ENCODE results near the gene RAPGEF4.

RAPGEF4 gene

DNA sequence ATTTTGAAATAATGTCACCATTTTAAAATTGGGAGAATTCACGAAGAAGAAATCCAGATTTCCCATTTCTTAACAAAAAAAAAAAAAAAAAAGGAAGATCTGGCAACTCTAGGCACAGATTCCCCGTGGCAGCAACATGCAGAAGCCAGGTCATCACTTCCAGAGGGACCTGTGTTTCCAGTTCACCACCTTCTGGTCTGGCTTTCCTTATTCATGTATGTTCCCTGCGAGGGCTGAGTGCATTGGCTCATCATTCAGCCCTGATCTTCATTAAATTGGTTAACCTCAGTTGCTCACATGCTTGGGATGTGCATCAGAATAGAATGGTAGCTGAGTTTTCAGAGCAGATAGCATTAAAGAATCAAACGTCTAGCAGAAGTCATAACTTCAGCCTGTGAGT lies 315.0 kb downstream of the RAPGEF4 start:
- TF ChIP-seq, protein P1, sequence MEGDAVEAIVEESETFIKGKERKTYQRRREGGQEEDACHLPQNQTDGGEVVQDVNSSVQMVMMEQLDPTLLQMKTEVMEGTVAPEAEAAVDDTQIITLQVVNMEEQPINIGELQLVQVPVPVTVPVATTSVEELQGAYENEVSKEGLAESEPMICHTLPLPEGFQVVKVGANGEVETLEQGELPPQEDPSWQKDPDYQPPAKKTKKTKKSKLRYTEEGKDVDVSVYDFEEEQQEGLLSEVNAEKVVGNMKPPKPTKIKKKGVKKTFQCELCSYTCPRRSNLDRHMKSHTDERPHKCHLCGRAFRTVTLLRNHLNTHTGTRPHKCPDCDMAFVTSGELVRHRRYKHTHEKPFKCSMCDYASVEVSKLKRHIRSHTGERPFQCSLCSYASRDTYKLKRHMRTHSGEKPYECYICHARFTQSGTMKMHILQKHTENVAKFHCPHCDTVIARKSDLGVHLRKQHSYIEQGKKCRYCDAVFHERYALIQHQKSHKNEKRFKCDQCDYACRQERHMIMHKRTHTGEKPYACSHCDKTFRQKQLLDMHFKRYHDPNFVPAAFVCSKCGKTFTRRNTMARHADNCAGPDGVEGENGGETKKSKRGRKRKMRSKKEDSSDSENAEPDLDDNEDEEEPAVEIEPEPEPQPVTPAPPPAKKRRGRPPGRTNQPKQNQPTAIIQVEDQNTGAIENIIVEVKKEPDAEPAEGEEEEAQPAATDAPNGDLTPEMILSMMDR (IDR thresholded peaks at IDR 0.05; ENCODE audit: insufficient read depth, missing control alignments): no peak
- DNase-seq (ENCODE audit: insufficient read length, low spot score) (no peak), FAIRE-seq (no peak)

DNA sequence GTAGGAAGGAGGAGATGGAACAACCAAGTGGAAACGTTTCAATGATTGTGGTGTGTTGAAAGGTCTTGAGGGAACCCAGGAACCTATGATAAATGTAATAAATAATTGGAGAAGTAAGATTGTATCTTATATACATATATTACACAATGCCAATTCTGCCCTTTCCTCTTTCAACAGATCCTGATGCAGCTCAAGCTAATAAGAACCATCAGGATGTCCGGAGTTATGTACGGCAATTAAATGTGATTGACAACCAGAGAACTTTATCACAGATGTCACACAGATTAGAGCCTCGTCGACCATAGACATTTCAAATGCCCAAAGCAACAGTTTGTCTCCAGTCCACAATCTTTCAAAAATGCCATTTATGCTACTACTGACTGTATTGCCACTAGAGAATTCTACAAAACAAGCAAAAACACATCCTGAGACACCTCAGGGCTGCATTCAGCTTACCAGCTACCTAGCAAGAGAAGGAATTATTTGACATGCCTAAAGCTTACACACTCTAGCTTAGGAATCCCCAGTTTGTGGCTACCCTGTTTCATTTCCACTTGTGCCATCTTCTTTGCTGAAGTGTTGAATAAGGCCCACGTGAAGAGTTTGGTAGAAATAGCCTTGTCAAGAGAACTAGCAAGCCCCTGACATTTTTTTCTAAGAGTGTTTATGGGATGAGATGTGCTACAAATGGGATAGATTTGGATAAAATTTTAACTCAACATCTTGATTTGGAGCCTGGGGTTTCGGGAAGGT lies 316.0 kb downstream of the RAPGEF4 start:
- DNase-seq (ENCODE audit: insufficient read length, low spot score) (no peak), FAIRE-seq (no peak)
- TF ChIP-seq, protein P1 (IDR thresholded peaks at IDR 0.05; ENCODE audit: insufficient read depth, missing control alignments): no peak

DNA sequence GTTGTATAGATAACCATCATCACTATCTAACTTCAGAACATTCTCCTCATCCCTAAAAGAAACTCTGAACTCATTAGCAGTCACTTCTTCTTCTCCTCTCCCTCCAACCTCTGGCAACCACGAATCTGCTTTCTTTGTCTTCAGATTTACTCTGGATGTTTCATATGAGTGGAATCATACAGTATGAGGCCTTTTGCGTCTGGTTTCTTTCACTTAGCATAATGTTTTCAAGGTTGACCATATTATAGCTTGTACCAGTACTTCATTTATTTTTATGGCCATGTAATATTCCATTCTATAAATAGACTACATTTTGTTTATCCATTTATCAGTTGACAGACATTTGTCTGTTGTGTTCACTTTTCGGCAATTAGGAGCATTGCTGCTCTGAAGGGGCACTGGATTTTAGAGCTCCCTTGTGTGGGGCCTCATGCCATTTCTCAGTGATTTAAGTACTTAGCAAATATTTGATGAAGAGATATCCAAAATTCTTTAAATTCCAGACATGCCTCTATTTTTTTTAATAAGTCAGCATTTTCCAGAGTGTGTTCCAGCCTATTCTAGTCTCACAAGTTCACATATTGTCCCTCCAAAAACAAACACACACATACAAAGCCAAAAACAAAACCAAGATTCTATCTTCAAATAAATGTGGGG lies 317.5 kb downstream of the RAPGEF4 start:
- DNase-seq (ENCODE audit: insufficient read length, low spot score) (no peak), FAIRE-seq (no peak)
- TF ChIP-seq, protein P1 (IDR thresholded peaks at IDR 0.05; ENCODE audit: insufficient read depth, missing control alignments): no peak

DNA sequence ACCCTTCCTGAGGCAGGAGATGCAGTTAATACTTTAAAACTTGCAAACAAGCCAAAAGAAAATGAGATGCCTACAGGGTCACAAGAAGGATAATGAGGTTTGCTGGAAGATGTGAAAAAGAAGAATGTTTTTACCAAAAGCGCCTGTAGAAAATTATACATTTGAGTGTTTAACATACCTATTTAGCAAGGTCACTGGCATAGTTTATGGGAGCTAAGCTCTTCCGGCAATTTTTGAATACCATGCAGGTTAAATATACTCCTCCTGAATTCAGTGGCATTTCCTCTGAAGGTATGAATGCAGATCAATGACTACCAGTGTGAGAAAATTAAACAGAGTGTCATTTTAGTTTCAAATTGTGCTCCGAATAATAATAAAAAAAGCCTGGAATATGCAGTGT lies 318.8 kb downstream of the RAPGEF4 start:
- FAIRE-seq: no peak
- TF ChIP-seq, protein P1 (IDR thresholded peaks at IDR 0.05; ENCODE audit: insufficient read depth, missing control alignments): no peak
- DNase-seq (ENCODE audit: insufficient read length, low spot score): no peak

DNA sequence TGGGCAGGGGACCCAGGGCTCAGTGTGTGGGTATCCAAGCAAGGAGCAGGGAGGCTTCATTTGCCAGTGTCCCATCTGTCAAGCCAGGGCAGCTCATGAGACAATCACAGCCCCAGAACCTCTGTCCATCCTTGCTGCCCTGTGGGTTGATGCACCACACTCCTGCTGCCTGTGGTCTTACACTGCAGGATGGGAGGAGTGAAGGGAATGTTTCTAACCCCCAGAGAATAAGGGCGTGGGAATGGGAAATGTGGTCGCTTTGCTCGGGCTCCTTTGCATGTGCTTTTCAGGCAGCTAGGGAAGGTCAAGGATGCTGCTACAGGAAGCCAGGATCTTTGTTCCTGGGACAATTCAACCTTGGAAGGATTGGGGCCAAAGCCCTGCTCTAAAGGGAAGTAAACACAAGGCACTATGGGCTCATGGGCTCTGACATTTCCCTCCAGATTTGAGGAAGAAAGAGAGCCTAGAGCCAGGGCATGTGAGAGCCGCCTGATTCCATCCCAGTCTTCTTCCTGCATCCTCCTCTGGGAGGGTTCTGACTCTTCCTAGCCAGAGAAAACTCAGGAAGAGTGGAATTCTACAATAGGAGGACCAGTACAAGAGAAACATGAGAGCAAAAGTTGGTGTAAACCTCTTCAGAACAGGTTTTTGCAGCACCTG lies 321.2 kb downstream of the RAPGEF4 start:
- DNase-seq (ENCODE audit: insufficient read length, low spot score): no peak
- TF ChIP-seq, protein P1 (IDR thresholded peaks at IDR 0.05; ENCODE audit: insufficient read depth, missing control alignments): no peak
- no peak for FAIRE-seq

DNA sequence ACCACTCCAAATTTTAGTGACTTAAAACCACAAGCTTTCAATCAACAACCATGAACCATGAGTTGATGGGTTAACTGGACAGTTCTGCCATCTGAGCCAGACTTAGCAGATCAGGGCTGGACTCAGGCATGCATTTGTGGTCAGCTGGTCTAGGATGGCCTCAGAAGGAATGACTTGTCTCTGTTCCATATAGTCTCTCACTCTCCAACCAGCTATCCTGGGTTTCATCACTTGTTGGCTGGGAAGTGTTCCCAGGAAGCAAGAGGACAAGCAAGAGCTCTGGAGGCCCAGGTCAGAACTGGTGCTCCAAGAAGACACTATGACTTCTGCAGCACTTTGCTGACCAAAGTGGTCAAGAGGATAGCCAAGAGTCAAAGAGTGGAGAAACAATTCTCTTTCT lies 322.5 kb downstream of the RAPGEF4 start:
- FAIRE-seq (no peak), DNase-seq (ENCODE audit: insufficient read length, low spot score) (no peak)
- TF ChIP-seq, protein P1 (IDR thresholded peaks at IDR 0.05; ENCODE audit: insufficient read depth, missing control alignments): no peak
